HG03045 (cell line): Measurements from ENCODE around the gene AHRR.
"Not testable (repeated sequence)": the region's sequence is repeated elsewhere in the genome, so short reads cannot be mapped to it uniquely, and the experiment has no call there.

Source experiments
- ATAC-seq: cut with Tn5 transposase; IDR thresholded peaks from one replicate; pipeline ENCODE4 v1.9.1; 2021; ENCODE audit warnings: mild to moderate bottlenecking, moderate library complexity; ENCODE audit not compliant: unreplicated experiment

AHRR gene

DNA sequence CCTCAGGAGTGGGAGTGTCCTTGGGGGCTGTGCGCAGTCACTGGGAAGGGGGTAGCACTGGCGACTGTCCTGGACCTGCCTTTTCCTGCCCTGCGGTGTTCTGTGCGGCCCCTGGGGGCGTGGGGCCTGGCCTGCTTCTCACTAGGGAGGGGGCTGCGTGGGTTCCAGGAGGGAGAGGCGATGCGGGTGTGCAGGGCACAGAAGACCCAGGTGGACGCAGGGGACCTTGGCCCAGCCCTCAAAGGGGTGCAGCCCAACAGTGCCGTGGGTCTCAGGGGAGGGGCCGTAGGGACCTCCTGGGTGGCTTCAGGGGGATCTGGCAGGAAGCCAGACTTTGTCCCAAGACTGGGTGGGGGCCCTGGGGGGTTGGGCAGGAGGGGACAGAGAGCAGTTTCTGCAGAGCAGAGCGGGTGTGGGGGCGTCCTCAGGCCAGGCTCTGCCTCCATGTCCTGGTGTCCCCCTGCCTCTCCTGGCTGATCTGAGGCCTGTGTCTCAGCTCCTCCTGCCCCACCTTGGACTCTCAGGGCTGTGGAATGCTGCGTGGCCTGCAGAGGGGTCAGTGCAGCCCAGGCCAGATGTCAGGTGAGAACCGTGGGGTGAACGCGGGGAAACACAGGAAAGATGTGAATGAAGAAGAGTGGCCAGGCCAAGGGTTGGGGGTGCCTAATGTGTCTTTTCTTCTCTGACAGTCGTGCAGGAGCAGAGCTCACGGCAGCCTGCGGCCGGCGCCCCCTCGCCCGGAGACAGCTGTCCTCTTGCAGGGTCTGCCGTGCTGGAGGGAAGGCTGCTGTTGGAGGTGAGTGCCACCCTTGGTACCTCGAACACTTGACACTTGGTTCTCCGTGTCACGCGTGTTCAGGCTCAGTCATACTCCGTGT is 54.6 kb downstream of the AHRR start:
- ATAC-seq, result no peak

DNA sequence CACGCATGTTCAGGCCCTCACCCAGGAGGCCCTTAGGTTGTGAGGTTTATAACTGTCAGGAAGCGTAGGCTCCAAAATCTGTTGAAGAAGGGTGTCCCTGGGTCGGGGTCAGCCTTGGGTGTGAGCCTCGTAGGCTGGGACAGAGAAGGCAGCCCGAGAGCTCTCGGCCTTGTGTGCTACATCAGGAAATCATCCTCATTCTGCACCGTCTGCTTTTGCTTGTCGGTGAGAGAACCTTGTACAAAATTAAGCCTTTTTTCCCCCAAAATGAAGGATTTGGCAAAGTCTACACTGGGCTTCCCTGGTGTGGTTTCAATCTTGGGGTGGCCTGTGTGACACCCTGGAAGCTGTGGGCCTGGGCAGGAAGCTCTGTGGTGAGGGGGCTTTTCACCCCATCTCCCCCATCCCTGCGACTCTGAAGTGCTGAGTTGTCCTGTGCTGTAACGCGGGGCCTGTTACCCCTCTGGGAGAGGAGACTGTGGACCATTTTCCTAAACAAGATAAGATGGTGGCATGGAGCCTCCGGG is 55.3 kb downstream of the AHRR start:
- no peak for ATAC-seq

- ATAC-seq, result no peak
These were observed 55.9 kb downstream of the AHRR start for GRCh38 chr5:377326-377981.

GRCh38 chr5:378301-378891 is 56.9 kb downstream of the AHRR start:
- no peak for ATAC-seq

- ATAC-seq, result no peak
These were observed 57.6 kb downstream of the AHRR start for GRCh38 chr5:378976-379742.

DNA sequence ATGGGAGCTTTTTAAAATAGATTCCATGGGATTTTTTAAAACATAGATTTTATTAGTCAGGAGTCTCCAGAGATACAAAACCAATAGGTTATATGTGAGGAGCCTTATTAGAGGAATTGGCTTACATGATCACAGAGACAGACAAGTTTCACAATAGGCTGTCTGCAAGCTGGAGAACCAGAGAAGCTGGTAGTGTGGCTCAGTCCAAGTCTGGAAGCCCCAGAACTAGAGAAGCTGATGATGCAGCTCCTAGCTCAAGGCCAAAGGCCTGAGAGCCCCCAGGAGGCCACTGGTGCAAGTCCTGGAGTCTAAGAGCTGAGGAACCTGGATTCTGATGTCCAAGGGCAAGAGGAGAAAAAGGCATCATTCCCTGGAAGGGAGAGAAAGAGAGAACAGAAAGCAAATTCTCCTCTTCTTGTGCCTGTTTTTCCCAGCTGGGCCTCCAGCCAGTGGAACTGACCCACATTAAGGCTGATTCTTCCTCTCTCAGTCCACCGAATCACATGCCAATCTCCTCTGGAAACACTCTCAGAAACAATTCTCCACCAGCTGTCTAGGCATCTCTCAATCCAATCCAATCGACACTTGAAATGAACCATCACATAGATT is 59.3 kb downstream of the AHRR start:
- ATAC-seq, result no peak

DNA sequence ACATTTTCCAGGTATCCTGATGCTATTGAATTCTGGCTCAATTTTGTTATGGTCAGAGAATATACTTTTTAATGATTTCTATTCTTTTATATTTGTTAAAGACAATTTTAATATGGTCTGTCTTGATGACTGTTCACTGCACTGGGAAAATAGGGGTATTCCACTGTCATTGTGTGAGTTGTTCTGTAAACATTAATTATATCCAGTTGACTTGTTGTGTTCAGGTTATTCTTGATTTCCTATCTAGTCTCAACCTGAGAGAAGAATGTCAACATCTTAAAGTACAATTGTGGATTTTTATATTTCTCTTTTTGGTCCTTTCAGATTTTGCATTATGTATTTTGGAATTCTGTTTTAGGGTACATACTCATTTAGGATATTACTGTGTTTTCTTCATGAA is 61.6 kb downstream of the AHRR start:
- ATAC-seq, result no peak

GRCh38 chr5:383621-384020 is 62.1 kb downstream of the AHRR start:
- no peak for ATAC-seq

GRCh38 chr5:384576-384975 is 63.1 kb downstream of the AHRR start:
- ATAC-seq, result not testable (repeated sequence)

DNA sequence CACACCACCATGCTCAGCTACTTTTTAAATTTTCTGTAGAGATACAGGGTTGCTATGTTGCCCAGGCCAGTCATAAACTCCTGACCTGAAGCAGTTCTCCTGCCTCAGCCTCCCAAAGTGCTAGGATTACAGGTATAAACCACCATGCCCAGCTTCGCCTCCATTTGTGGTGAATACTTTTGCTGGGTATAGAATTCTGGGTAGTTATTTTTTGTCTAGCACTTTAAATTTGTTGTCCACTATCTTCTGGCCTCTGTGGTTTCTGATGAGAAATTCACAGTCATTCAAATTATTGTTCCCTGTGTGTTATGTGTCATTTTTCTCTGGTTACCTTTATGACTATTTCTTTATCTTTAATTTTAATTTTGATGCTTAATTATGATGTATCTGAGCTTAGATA is 63.8 kb downstream of the AHRR start:
- no peak for ATAC-seq

DNA sequence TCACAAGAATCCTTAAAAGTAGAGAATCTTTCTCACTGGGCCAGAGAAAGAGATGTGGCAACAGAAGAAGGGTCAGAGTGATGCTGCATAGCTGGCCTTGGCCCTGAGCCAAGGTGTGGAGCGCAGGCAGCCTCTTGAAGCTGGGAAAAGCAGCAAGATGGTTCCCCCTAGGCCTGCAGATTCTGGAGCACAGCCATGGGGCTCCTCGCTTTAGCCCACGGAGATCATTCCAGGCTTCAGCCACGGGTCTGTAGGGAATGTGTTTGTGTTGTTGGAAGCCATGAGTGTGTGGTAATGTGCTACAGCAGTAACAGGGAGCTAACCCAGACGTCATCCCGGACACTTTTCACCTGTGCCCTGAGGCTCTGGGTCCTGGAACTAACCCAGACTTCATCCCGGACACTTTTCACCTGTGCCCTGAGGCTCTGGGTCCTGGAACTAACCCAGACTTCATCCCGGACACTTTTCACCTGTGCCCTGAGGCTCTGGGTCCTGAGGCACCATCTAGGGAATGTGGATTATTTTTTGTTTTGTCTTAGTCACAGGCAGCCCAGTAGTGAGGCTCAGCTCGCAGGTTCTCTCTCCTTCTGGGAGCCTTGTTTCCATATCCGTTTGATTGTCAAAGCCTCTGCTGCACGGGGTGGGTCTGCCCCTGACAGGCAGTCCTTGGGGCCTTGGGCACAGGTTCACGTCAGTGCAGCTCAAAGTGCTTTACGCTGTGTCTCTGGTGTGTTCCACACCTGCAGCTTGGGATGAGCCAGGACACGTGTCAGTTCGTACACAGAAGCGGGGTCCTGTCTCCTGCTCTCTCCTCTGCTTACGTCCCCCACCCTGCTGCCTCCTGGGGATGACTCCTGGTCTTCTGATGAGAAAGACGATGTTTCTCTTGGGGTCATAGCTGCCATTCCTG is 65.2 kb downstream of the AHRR start:
- no peak for ATAC-seq

GRCh38 chr5:387491-388265 is 66.2 kb downstream of the AHRR start:
- no peak for ATAC-seq

DNA sequence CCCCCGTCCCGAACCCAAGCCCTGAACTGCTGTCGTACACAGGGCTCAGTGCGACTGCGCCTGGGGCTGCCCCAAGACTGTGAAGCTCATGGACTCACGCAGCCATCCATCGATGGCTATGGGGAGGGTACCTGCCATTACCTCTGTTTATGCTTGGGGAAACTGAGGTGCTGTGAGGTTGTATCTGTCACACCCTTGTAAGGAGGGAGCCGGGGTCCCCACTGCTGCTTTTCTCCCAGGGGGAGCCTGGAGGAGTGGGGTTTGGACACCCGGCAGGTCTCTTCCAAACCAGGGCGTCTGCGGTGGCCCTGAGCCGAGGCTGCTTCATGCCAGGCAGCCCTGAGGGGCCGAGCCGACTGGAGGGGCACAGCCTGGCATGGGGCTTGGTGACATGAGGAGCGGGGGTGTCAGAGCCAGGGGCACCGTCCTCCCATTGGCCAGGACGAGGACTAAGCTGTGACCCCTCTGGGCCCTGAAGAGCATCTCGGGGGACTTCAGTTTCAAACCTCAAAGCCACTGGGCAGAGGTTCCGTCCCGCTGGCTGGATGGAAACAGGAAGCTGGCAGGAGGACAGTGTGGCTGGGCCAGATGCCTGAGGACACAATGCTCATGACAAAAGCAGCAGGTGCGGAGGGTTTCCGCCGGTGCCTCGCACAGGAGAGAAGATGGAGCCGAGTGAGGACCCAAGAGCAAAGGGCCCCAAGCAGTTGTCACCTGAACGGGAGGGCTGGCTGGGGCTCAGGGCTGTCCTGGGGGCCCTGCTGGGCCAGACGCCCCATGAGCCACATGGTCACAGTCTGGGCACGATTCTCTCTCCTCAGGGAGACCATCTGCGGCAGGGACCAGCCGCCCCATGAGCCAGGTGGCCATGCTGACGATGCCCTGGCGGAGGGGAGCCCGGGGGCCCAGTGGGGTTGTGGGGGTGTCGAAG is 67.0 kb downstream of the AHRR start:
- ATAC-seq, result no peak

GRCh38 chr5:389197-389821 is 67.8 kb downstream of the AHRR start:
- no peak for ATAC-seq

DNA sequence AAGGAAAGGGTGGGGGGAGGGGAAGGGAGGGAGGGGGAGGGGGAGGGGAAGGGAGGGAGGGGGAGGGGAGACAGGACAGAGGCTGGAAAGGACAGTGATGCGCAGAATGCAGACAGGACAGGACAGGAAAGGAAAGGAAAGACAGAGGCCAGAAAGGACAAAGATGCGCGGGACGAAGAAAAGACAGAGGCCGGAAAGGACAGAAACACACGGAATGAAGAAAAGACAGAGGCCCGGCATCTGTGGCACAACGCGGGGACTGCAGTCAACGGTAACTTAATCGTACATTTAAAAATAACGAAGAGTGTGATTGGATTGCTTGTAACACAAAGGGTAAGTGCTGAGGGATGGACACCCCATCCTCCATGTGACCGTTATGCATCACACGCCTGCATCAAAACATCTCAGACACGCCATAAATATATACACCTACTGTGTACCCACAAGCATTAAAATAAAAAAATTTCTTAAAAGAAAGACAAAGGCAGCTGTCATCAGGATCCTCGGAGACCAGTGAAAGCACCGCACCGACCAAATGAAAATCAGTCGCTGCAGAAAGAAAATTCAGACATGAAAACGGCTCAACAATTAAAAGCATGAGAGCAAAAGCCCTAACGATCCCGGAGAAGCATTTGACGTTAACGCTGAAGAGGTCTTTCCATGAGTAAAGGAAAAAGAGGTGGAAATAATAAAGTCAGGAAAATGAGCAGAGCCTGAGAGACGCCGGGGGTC is 68.5 kb downstream of the AHRR start:
- no peak for ATAC-seq

- no peak for ATAC-seq
These were observed 69.3 kb downstream of the AHRR start for GRCh38 chr5:390623-391491.
